ENCODE measurements around the gene GRAMD1B.

- TF ChIP-seq CTCF (IDR thresholded peaks at IDR 0.05) (no peak), POLR2A (IDR thresholded peaks at IDR 0.05) (no peak)
Observed at GRCh38 chr11:123384116-123384515, 46.0 kb upstream of the GRAMD1B start.
